ENCODE measurements around the gene CENPP. TPM values are rescaled to one million over a fixed set of nuclear protein-coding genes. Genes with fewer than 3 reads are reported as not detected.
A peak's percentile ranks its signal among the peaks of the same experiment; 100 is the strongest.

Gene CENPP
- total RNA-seq, 1 experiment from 2014 or later = 24.2 TPM

- H3K9me3 ChIP-seq (replicated peaks) = no peaks in the 10 kb centered on the region
- peaks cover 37% of the 10 kb centered on the region for H3K36me3 ChIP-seq
- H3K4me3 ChIP-seq = no peak overlapping the region
- no peak for DNase-seq
- H3K27ac ChIP-seq = no peak overlapping the region
- H3K27me3 ChIP-seq = no peaks in the 10 kb centered on the region
- peaks cover 7% of the 10 kb centered on the region; the same call in 1 of the 2 replicates for H3K4me1 ChIP-seq
Measured at GRCh38 chr9:92333282-92333634, 7.5 kb downstream of the CENPP start.

GRCh38 chr9:92341578-92341977 is 15.8 kb downstream of the CENPP start:
- Histone ChIP-seq H3K36me3 (peaks cover 46% of the 10 kb centered on the region), H3K4me3 (no peak overlapping the region)
- no peak for DNase-seq

GRCh38 chr9:92342825-92343488 is 17.2 kb downstream of the CENPP start:
- Histone ChIP-seq H3K27me3 (no peaks in the 10 kb centered on the region), H3K4me3 (no peak overlapping the region), H3K9me3 (replicated peaks) (0 out of 2 replicates have a peak, but pooled peaks cover 4% of the 10 kb centered on the region), H3K4me1 (no peaks in the 10 kb centered on the region), H3K36me3 (peaks cover 35% of the 10 kb centered on the region), H3K27ac (no peak overlapping the region)
- DNase-seq = no peak

More at GRCh38 chr9:92341578-92341977, 15.8 kb downstream of the CENPP start:
- no peak overlapping the region for H3K27ac ChIP-seq
- H3K27me3 ChIP-seq = no peaks in the 10 kb centered on the region
- 0 out of 2 replicates have a peak, but pooled peaks cover 4% of the 10 kb centered on the region for H3K9me3 ChIP-seq (replicated peaks)
- H3K4me1 ChIP-seq = no peaks in the 10 kb centered on the region

GRCh38 chr9:92345582-92345981 is 19.8 kb downstream of the CENPP start:
- no peaks in the 10 kb centered on the region for H3K27me3 ChIP-seq
- H3K4me1 ChIP-seq = no peaks in the 10 kb centered on the region
- no peak for DNase-seq

DNA sequence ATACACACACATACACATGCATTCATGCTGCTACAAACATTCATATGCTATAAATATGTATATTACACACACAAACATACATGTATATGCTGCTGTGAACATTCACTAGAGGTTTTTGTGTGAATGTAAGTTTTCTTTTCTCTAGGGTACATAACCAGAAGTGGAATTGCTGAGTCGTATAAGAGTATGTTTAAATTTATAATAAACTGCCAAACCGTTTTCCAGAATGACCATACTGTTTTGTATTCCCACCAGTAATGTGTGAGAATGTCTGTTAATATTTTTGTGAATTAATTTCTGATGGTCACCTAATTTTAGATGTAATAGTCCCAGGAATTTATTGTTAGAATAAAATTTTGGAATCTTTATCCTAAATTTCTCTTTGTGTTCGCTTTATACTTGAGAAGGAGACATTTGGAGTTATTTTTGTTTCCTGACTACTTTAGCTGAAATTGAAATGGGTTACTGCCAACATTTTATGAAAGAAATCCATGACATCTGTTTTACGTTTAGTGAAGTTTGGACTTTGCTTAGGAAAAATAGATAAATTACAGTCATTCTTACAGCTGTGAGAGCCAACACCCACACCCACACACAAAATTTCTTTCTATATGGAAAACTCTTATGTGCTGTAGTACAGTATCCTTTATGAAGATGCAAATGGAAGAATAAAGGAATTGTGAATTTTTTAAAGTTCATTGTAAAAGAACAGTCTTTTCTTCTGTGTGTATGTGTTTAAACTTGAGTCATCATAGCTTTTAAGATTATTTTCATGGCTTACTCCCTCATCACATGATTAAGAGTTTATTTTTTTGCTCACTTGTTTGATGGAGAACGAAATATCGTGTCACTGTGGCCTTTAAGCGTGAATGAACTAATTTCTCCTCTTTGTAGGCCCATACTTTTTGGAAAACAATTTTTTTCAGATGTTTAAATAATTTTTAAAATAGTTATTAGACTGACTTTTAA is 24.3 kb downstream of the CENPP start:
- H3K36me3 ChIP-seq = peaks cover 27% of the 10 kb centered on the region
- H3K4me1 ChIP-seq = no peaks in the 10 kb centered on the region
- H3K9me3 ChIP-seq (replicated peaks) = 0 out of 2 replicates have a peak, but pooled peaks cover 4% of the 10 kb centered on the region
- H3K27me3 ChIP-seq = no peaks in the 10 kb centered on the region
- DNase-seq = no peak
- no peak overlapping the region for H3K4me3 ChIP-seq
- H3K27ac ChIP-seq = no peak overlapping the region

More at GRCh38 chr9:92345582-92345981, 19.8 kb downstream of the CENPP start:
- H3K27ac ChIP-seq = no peak overlapping the region
- H3K36me3 ChIP-seq = peaks cover 20% of the 10 kb centered on the region
- H3K9me3 ChIP-seq (replicated peaks) = 0 out of 2 replicates have a peak, but pooled peaks cover 3% of the 10 kb centered on the region
- no peak overlapping the region for H3K4me3 ChIP-seq

DNA sequence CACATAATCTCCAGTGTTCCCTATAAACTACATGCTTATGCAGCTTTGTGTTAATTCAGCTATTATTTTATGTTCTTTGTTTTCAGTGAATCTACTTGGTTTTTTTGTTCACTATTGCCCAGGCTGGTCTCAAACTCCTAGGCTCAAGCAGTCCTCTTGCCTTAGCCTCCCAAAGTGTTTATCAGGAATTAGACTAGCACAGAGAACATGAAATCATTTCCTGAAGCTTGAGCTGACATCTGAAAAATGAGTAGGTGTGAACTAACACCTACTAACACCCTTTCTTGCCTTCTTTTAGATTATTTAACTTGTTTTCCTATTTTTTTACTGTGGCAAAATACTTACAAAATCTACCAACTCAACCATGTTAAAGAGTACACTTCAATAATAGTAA is 25.0 kb downstream of the CENPP start:
- no peak for DNase-seq
- no peaks in the 10 kb centered on the region for H3K4me1 ChIP-seq
- no peak overlapping the region for H3K4me3 ChIP-seq
- H3K9me3 ChIP-seq (replicated peaks) = 0 out of 2 replicates have a peak, but pooled peaks cover 4% of the 10 kb centered on the region
- H3K27ac ChIP-seq = no peak overlapping the region
- peaks cover 24% of the 10 kb centered on the region for H3K36me3 ChIP-seq
- no peaks in the 10 kb centered on the region for H3K27me3 ChIP-seq

DNA sequence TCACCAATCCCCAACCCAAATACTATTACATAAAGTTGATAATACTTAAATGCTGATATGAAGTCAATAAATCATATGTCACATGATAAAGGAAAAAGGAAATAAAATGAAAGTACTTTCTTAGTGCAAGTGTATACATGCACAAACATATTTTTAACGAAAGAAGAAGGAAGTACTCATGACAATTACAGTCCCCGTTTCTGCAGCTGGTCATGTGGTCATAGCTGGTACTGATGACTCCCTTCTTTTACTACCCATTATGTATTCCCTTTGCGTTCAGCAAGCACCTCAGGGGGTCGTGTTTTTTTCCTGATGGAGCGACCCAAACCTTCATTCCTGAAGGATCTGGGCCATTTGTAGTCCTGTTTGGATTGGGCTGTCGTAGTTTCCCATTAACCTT is 27.3 kb downstream of the CENPP start:
- DNase-seq = no peak
- Histone ChIP-seq H3K4me1 (no peaks in the 10 kb centered on the region), H3K27me3 (no peaks in the 10 kb centered on the region)

GRCh38 chr9:92359394-92359995 is 33.7 kb downstream of the CENPP start:
- no peak overlapping the region for H3K27ac ChIP-seq
- H3K4me1 ChIP-seq = no peaks in the 10 kb centered on the region
- DNase-seq = no peak
- no peaks in the 10 kb centered on the region for H3K27me3 ChIP-seq
- no peak overlapping the region for H3K4me3 ChIP-seq
- H3K36me3 ChIP-seq = peaks cover 12% of the 10 kb centered on the region
- 0 out of 2 replicates have a peak, but pooled peaks cover 3% of the 10 kb centered on the region for H3K9me3 ChIP-seq (replicated peaks)

More for the DNA sequence above, 27.3 kb downstream of the CENPP start:
- H3K9me3 ChIP-seq (replicated peaks) = 0 out of 2 replicates have a peak, but pooled peaks cover 7% of the 10 kb centered on the region
- no peak overlapping the region for H3K27ac ChIP-seq
- H3K36me3 ChIP-seq = peaks cover 26% of the 10 kb centered on the region
- H3K4me3 ChIP-seq = no peak overlapping the region

- H3K36me3 ChIP-seq = peaks cover 12% of the 10 kb centered on the region
- no peak for DNase-seq
- H3K27me3 ChIP-seq = no peaks in the 10 kb centered on the region
- H3K4me3 ChIP-seq = no peak overlapping the region
- H3K9me3 ChIP-seq (replicated peaks) = 0 out of 2 replicates have a peak, but pooled peaks cover 3% of the 10 kb centered on the region
- H3K27ac ChIP-seq = no peak overlapping the region
- no peaks in the 10 kb centered on the region for H3K4me1 ChIP-seq
Measured at GRCh38 chr9:92360083-92360482, 34.3 kb downstream of the CENPP start.

GRCh38 chr9:92369075-92369474 is 43.3 kb downstream of the CENPP start:
- H3K9me3 ChIP-seq (replicated peaks) = no peaks in the 10 kb centered on the region
- no peaks in the 10 kb centered on the region for H3K27me3 ChIP-seq
- no peak for DNase-seq
- H3K4me1 ChIP-seq = no peaks in the 10 kb centered on the region
- H3K4me3 ChIP-seq = no peak overlapping the region
- H3K36me3 ChIP-seq = no peaks in the 10 kb centered on the region; the same call in 1 of the 2 replicates
- H3K27ac ChIP-seq = no peak overlapping the region

DNA sequence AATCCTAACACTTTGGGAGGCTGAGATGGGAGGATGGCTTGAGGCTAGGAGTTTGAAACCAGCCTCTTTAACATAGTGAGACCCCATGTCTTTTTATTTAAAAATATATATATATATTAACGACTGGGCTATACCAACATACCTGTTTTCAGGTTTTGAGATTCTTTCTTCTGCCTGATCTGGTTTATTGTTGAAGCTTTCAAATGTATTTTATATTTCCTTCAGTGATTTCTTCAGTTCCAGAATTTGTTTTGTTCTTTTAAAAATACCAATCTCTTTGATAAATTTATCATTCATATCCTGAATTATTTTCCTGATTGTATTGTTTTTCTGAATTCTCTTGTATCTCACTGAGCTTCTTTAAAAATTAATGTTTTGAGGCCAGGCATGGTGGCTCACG is 47.4 kb downstream of the CENPP start:
- Histone ChIP-seq H3K4me1 (peaks cover 7% of the 10 kb centered on the region), H3K9me3 (replicated peaks) (0 out of 2 replicates have a peak, but pooled peaks cover 3% of the 10 kb centered on the region), H3K36me3 (no peaks in the 10 kb centered on the region), H3K27ac (no peak overlapping the region), H3K27me3 (no peaks in the 10 kb centered on the region), H3K4me3 (no peak overlapping the region)
- no peak for DNase-seq

- DNase-seq = peak; percentile 8 to 31
- Histone ChIP-seq H3K27ac (no peak overlapping the region), H3K4me1 (peaks cover 7% of the 10 kb centered on the region), H3K36me3 (peaks cover 2% of the 10 kb centered on the region; the same call in 1 of the 2 replicates), H3K9me3 (replicated peaks) (0 out of 2 replicates have a peak, but pooled peaks cover 3% of the 10 kb centered on the region), H3K27me3 (no peaks in the 10 kb centered on the region), H3K4me3 (no peak overlapping the region)
Measured at GRCh38 chr9:92377876-92378275, 52.1 kb downstream of the CENPP start.

DNA sequence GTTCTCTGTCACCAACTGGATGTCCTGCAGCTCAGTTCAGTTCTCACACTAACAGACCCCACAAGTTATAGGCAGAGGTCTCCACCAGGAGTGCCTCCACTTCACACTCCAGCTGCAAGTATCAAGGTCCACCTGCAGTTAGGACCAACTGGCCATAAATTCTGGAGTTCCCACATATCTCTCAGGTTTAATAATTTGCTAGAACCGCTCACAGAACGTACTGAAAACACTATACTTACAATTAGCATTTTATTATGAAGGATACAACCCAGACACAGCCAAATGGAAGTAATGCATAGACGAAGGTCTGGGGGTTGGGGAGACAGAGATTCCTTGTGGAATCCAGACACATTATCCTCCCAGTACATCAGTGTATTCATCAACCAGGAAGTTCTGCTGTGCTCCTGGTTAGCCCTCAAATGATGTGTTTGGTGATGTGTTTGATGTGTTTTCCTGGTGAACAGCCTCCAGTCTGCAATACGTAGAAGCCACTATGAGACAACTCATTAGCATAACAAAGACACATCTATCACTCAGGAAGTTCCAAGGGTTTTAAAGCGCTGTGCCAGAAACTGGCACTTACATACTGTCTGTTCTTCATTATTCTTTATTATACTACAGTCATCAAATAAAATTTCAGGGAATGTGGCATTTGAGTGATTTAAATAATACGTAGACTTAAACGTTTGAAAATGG is 53.3 kb downstream of the CENPP start:
- Histone ChIP-seq H3K36me3 (peaks cover 2% of the 10 kb centered on the region; the same call in 1 of the 2 replicates), H3K9me3 (replicated peaks) (0 out of 2 replicates have a peak, but pooled peaks cover 3% of the 10 kb centered on the region), H3K27me3 (no peaks in the 10 kb centered on the region), H3K4me1 (peaks cover 7% of the 10 kb centered on the region), H3K27ac (no peak overlapping the region), H3K4me3 (no peak overlapping the region)
- DNase-seq = no peak

- Histone ChIP-seq H3K36me3 (peaks cover 2% of the 10 kb centered on the region; the same call in 1 of the 2 replicates), H3K4me3 (no peak overlapping the region), H3K4me1 (peaks cover 7% of the 10 kb centered on the region), H3K27ac (no peak overlapping the region), H3K9me3 (replicated peaks) (0 out of 2 replicates have a peak, but pooled peaks cover 3% of the 10 kb centered on the region), H3K27me3 (no peaks in the 10 kb centered on the region)
- no peak for DNase-seq
Measured at GRCh38 chr9:92380603-92381002, 54.9 kb downstream of the CENPP start.

All from SJCRH30 (cell line).